Testis (tissue), 2 donors: ENCODE results near the gene TSPAN7.

Source experiments
- CTCF ChIP-seq, 3 experiments: fragments of 450-650 bp in 2 of 3; fragments of 200-600 bp in 1 of 3; sonication (generic) in 1 of 3; IDR thresholded peaks; one replicate each; pipeline ENCODE4 v1.5.1; 2016 to 2019; ENCODE audit warnings: antibody characterized with exemption in 3 of 3, mild to moderate bottlenecking in 2 of 3, moderate library complexity in 1 of 3
- POLR2A ChIP-seq: fragments of 450-650 bp; IDR thresholded peaks from one replicate; pipeline ENCODE4 v1.6.1; 2017; ENCODE audit warnings: antibody characterized with exemption, mild to moderate bottlenecking, moderate library complexity

- TF ChIP-seq CTCF (IDR thresholded peaks at IDR 0.05) (no peak), POLR2A (no peak)
Measured at GRCh38 chrX:38672646-38673045, 111.3 kb downstream of the TSPAN7 start.
